SK-N-SH treated with all-trans-retinoic acid at 6 μM for 48 hours (cell line): ENCODE results near the gene CD3G.
"Not testable (repeated sequence)": the region's sequence is repeated elsewhere in the genome, so short reads cannot be mapped to it uniquely, and the experiment has no call there.

Experiments used
- ARNTL ChIP-seq: fragments of 450-650 bp; formaldehyde crosslinking; IDR thresholded peaks from 2 replicates; pipeline ENCODE4 v1.5.0; 2020; ENCODE audit warnings: low read depth, mild to moderate bottlenecking, moderate library complexity, borderline replicate concordance
- ZFP30 ChIP-seq: fragments of 450-650 bp; formaldehyde crosslinking; IDR thresholded peaks from 2 replicates; pipeline ENCODE4 v1.5.0; 2022; ENCODE audit warnings: mild to moderate bottlenecking, moderate library complexity

DNA sequence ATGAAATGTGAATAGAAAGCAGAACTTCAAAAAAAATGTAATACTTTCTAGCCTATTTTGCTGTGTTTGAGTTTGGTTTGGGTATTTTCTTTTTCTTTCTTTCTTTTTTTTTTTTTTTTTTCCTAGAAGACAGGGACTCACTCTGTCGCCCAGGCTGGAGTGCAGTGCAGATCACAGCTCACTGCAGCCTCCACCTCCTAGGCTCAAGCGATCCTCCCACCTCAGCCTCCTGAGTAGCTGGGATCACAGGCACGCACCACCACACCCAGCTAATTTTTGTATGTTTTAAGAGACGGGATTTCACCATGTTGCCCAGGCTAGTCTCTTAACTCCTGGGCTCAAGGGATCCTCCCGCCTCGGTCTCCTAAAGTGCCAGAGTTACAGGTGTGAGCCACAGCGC lies 58.5 kb downstream of the CD3G start:
- TF ChIP-seq ZFP30; ARNTL (CRISPR knock-in tag): not testable (repeated sequence)
